Effector CD4-positive, alpha-beta T cell (primary cell): ENCODE data around the gene CUL2.
"Not testable (repeated sequence)": the region's sequence is repeated elsewhere in the genome, so short reads cannot be mapped to it uniquely, and the experiment has no call there.

Experiments used
- DNase-seq: peaks from one replicate; pipeline ENCODE4 v3.0.0-alpha.2; 2020
- total RNA-seq: gene quantifications from one replicate; lab custom pipeline; 2026; lab: John Stamatoyannopoulos, UW

Gene CUL2
- 84.8 reads per million, percentile 79 among the genes with 10 or more reads in this experiment for total RNA-seq

DNA sequence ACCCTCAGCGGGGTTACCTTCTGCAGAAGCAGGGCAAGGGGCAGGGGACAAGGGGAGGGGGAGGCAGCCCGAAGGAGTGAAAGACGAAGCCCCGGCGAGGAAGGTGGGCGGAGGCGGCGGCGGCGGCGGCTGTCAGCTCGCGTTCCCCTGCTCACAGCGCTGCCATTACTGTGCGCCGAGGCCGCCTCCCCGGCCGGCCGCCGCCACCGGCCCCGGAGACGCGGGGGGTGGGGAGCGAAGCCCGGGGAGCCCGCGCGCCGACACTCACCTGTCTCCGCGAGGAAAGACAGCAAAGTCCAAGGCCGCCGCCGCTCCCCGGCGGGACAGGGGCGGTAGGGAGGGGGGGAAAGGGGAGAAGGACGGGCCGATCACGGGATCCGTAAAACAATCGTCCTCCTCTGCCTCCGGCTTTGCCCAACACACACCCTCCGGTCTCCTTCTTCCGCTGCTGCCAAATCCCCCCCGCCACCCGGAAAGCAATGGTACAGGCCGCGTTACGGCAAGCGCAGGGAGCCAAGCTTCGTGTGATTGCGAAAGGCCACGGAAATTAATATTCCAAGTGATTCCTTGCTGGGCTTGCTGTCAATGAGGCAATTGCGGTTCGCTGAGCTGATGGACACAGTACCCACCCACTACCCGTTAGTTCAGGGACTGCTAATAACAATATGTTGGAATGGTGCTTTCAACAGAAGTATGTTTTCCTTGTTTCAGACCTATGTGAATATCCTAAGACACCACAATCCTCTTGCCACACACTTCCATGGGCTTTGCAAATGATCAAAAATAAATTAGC is at the start of gene CUL2:
Gene CUL2, minus strand, starts transcription at position 180 of the 793 bp plus-strand sequence. CDS start 19,024 bp downstream, outside the sequence.
- DNase-seq: peak; percentile 90

DNA sequence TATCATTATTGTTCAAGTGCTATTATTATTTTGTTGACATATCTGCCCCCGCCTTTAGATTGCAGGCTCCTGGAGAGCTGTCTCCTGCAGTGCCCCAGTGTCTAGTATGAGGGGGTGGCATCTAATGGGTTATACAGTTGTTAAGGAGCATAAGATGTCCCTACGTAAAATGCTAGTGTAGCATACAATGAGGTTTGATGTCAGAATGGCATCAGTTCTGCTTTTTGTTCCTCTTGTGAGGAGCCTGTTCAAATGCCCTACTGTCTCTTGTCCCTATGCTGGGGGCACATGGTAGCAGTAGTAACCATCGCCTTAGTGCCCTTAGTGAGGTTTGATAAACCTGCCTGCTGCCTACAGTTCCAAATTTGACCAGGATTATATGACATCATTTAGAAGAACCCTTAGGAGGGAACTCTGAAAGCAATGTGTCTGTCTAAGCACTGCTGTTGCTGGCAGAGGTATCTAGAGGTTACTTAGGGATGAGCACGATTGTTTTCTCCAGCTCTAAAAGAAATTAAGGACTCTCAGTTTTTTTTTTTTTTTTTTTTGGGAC is 46.2 kb upstream of the CUL2 start:
- DNase-seq: no peak

DNA sequence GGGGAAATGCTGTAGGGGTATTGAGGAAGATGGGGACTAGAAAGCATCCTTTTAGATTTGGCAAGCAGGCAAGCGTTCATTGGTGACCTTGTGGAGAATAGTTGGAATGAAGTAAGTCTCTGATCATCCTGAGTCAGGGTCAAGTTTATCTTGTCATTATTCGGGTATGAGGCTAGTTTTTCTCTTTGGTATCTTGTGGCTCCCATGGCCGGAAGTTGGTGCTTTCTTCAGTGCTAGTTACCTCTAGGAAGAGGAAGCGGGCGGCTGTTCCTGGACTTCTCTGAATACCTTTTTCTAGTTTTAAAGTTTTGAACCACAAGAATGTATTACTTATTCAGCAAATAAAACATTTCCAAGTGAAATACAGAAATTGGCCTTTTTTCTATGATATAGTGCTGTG is 45.7 kb upstream of the CUL2 start:
- no peak for DNase-seq

- DNase-seq: no peak
Observed at GRCh38 chr10:35133586-35133985, 43.4 kb upstream of the CUL2 start.

- no peak for DNase-seq
Observed at GRCh38 chr10:35132727-35133126, 42.6 kb upstream of the CUL2 start.

DNA sequence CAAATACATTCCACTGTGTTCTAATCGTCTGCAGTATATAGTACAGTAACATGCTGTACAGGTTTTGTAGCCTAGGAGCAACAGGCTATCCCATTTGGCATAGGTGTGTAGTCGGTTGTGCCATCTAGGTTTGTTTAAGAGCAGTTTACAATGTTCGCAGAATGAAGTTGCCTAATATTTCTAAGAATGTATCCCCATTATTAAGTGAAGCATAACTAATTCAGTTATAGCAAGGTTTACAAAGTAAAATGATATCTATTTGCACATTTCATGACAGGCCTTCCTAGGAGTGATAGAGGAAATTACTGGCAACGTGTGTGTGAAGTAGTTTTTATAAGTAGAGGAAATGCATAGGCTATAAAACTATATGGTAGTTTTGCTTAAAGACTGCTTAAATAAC is 40.5 kb upstream of the CUL2 start:
- DNase-seq: no peak

DNA sequence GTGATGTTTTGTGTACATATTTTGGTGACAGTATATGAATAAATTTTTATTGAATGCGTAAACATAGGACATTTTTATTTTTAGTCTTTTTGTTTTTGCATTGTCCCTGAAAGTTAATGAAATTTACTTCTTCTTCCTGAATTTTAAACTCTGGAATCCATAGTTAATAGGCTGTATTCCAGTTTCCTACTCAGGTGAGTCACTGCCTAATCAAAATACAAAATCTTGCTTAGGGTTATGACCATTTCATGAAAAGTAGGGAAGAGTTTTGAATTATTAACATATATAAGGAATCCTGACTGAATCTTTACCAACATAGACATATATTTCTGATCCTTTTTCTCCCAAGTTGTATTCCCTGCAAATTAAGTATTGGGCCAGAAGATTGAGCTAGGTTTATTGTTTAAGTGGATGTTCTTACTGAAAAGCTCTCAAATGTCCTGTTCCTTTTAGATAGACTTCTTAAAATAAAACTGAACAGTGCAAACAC is 39.1 kb upstream of the CUL2 start:
- no peak for DNase-seq

- peak; percentile 51 for DNase-seq
Observed at GRCh38 chr10:35127289-35127891, 37.2 kb upstream of the CUL2 start.

DNA sequence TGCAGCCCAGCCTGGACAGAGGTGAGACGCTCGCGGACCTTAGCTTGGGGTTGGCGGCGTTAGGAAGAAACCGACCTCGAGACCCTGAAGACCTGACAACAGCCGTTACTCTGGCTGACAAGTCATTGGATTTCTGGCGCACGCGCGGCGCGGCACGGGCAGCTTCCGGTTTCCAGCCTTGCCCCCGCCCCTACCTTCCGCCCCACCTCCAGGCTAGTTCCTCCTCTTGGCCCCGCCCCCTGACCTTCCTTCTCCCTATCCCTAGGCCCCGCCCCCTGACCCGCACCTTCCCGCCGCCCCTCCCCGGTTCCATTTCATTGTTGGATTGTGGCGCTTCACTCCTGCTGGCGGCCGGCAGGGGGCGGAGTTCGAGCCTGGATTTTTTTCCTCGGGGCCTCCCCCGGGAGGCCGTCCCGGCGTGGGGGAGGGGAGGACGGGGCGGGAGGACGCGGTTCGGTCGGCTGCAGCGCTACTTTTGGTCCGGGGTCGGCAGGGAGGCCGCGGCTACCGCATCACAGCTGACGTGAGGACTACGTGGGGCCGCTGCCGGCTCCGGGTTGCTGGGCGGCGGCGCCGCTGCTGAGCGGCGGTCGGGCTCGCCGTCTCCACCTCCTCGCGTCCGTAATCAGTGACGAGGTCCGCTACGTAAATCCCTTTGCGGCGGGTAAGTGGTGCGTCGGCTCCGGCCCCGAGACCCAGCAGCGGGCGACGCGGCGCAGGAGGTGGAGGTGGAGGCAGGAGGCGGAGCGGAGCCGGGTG is 36.6 kb upstream of the CUL2 start, which contains the start of gene CREM:
Gene CREM, plus strand, starts transcription at position 317 of the 759 bp plus-strand sequence. CDS start 10,990 bp downstream, outside the sequence.
- DNase-seq: peak; percentile 99

DNA sequence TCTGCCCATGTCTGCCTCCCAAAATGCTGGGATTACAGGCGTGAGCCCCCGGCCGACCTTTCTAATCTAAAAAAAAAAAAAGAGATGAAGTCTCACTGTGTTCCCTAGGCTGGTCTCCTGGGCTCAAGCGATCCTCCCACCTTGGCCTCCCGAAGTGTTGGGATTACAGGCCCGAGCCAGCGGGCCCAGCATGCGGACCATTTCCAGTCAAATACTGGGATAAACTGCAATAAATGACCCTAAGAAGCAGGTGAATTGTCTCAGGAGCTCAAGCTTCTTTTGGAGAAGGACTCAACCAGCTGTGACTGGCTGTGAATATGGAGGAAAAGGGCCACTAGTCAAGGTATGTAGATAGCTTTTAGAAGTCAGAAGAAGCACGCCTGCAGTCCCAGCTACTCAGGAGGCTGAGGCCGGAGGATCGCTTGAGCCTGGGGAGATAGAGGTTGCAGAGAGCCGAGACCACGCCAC is 36.0 kb upstream of the CUL2 start:
- DNase-seq: no peak

- DNase-seq: no peak
Observed at GRCh38 chr10:35124540-35124939, 34.4 kb upstream of the CUL2 start.

DNA sequence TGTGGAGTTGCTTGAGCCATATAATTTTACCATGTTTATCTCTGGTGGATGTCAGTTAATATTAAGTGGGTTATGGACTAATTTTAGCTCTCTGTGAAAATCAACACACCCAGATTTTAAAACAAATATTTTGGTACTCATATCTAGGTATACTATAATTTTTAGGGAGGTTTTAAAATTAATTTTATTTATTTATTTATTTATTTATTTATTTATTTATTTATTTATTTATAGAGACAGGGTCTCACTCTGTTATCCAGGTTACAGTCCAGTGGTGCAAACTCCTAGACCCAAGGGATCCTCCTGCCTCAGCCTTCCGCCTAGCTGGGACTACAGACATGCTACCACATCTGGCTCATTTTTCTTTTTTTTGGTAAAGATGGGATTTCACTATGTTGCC is 29.2 kb upstream of the CUL2 start:
- DNase-seq: no peak

DNA sequence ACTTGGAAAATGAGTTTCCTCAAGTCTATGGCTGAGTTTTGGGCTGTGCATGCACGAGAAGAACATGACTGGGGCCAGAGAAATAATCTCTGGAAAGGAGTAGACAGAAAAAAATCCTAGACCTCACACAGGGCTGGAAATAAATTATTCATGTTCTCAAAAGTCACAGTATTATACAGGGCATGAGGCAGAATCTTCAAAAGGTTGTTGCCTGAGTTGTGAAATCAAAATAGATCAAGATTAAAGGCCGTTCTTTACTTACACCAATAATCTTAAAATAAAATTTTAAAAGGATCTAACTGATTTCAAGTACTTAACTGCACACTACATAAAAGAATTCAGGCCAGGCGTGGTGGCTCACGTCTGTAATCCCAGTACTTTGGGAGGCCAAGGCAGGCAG is 22.4 kb upstream of the CUL2 start:
- DNase-seq: no peak

DNA sequence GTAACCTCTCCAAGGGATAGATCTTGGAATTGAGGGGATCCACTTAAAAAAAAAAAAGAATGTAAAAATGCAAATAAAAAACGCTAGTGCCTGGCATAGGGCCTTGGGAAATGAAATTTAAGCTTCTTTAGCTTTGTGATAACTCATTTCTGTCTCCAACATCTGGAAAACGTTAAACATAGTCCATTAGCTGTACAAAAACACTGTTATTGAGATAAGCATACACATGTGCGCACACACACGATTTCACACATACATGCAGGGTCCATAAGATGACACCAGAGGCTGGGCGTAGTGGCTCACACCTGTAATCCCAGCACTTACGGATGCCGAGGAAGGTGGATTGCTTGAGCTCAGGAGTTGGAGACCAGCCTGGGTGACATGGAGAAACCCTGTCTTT is 13.7 kb upstream of the CUL2 start:
- DNase-seq: no peak

DNA sequence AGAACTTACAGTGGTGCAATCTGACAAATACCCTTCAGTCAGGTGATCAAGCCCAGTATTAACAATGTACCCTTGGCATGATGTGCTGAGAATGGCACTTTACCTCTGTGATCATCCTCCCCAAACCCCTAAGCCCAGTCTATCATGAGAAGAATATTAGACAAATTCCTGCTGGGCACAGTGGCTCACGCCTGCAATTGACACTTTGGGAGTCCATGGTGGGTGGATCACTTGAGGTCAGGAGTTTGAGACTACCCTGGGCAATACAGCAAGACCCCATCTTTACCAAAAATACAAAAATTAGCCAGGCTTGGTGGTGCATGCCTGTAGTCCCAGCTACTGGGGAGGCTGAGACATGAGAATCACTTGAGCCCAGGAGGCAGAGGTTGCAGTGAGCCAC is 7.4 kb upstream of the CUL2 start:
- no peak for DNase-seq

GRCh38 chr10:35096312-35096711 is 6.2 kb upstream of the CUL2 start:
- DNase-seq: no peak

DNA sequence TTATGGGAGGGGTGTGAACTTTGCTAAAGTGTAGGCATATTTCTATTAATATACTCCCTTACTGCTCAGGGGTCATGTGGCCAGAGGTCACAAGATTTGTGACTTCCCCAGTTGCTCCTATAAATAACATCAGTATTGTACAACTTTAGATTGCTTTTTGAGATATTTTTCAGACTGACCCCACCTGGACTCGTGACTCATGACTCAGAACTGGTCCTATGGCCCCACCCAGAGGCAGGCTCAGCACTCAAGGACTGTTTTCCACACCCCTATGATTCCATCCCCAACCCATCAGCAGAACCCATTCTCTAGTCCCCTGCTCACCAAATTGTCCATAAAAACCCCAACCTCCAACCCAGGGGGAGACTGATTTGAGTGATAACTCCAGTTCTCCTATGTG is 2.7 kb upstream of the CUL2 start:
- DNase-seq: no peak

GRCh38 chr10:35091994-35092790 is 2.1 kb upstream of the CUL2 start:
- no peak for DNase-seq

DNA sequence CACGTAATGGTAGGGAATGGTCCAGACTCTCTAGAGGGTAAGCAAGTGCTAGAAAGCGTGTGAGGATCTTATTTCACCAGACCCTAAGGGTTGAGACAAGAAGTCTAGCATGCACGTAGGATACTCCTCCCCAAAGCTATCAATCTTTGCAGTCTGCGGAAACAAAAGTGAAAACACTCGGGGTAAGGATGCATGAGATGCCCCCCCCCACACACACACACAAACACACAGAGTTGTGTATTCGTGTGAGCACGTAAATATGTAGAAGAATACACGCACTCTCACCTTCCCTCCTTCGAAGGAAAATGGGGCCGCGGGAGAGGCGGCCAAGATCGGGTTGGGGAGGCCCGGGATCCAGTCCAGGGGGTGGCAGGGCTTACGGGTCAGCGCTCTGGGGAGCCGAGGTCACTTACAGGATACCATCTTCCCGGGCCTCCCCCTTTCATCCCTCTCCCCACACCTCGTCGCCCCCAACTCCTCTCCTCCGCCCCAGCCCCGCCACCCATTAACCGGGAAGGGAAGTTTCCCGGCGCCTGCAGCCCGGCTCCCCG is 455 bp downstream of the CUL2 start:
- DNase-seq: no peak

DNA sequence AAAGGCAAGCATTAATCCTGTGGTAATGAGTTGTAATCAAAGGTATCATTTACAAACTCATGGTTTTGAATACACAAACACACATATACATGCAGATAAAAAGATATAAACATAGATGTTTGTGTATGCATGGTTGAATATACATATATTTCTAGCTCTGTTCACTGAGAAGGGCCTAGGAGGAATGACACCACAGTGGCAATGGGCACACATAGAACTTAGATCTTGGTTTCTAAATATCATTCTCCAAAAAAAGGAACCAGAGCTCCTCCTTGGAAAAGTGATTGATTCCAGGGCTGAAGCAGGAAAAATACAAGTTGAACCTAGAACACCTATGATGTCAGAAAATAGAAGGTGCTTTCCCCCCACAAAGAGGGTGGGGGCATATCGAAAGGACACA is 6.9 kb downstream of the CUL2 start:
- no peak for DNase-seq

GRCh38 chr10:35080261-35080660 is 9.9 kb downstream of the CUL2 start:
- not testable (repeated sequence) for DNase-seq

DNA sequence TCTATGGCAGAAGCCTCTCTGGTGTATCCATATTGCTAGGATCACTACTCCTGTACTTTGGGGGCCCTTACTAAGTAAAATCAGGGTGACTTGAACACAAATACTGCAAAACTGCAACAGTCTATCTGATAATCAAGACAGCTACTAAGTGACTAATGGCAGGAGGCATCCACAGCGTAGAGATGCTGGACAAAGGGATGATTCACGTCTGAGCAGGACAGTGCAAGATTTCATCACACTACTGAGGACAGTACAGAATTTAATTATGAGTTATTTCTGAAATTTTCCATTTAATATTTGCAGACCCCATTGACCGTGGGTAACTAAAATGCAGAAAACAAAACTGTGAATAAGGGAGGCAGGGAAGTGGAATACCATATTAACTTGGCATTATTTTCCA is 10.4 kb downstream of the CUL2 start:
- DNase-seq: no peak
